NCI-H460 (cell line): ENCODE results near the gene LRRC37A3. TPM values are rescaled to one million over a fixed set of nuclear protein-coding genes. Genes with fewer than 3 reads are reported as not detected.
A peak's percentile ranks its signal among the peaks of the same experiment; 100 is the strongest.
"Not testable (repeated sequence)": the region's sequence is repeated elsewhere in the genome, so short reads cannot be mapped to it uniquely, and the experiment has no call there.

Experiments used
- DNase-seq: peaks from one replicate; pipeline ENCODE4 v3.0.0-alpha.2; 2016; ENCODE audit warnings: low read depth; ENCODE audit errors: extremely low read depth
- small RNA-seq, 2 experiments: library from RNA; depleted of rRNA; stranded (forward); fragments of <200 nt; gene quantifications; one replicate each; pipeline ENCODE3, GENCODE V24; 2014
- total RNA-seq: library from RNA; depleted of rRNA; stranded (reverse); fragments of >200 nt; shearing (Covaris generic); gene quantifications from 2 replicates; pipeline ENCODE4 v1.2.3, GENCODE V29; 2014; rRNA removed

LRRC37A3 gene
- total RNA-seq, 1 experiment from 2014 or later, result 4.1 TPM

DNA sequence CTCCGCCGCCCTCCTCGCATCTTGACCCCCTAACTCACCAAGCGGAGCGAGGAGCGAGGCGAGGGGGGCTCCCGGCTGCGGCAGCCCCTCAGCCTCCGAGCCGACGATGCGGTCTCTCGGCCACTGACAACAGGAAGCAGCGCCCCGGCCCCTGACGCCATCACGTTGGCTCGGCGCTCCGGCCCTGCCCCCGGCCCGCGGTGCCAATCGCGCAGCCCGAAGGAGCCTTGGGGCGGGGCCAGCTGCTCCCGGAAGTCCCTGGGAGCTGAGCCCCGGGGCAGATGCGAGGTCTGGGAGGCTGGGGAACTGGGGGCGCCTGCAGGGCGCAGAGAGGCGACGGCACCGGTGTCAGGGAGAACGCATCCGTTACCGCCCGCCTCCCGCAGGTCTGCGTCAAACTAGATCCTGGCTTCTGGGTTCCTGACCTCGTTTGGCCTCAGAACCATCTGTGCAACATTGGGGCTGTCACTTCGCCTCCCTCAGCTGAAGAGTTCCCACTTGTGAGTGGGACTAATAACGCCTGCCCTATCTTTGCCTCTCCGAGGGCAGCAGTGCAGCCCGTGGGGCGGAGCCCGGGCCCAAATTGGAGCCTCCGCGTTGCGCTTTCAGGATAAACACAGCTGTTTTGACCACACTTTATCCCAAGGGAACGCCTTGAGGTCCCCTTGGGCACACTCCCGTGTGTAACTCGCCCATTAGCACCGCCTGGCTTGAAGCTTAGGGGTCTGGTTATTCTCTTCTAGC lies 82.1 kb downstream of the LRRC37A3 start:
- DNase-seq, result peak; percentile 68

DNA sequence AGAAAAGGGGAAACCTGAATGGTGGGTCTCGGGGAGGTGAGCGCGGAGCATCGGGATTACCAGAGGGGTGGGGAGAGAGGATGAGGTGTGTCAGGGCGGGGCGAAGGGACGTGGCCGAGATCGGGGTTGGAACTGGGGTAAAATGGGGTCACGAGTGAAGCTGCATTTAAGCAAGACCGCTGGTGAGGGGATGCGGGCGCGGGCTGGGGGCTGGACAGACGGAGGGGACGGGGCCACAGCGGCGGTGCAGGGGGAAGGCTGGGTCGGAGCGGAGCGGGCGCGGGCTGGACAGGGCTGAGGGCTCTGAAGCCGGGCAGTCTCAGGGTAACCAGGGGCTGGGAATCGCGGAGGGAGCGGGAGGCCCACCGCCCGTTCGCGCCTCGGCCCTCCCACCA lies 82.7 kb downstream of the LRRC37A3 start:
- DNase-seq, result not testable (repeated sequence)

DNA sequence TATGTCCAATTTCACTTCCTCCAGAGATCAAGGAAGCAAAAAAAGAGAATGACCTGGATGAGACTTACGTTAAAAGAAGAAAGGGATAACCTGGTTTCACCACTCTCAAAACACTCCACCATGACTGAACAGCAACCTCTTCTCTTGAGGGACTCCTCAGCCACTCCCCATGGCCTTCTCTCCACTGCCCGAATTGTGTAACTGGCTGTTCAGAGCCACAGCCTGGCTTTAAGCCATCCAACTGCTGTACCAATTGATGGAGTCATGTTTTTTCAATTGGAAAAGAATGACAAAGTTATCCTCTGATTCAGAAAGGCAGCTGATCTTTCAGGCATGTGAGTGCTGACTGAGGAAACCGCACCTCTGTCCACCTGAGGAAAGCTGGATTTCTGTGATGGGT lies 85.2 kb downstream of the LRRC37A3 start:
- DNase-seq, result not testable (repeated sequence)

DNA sequence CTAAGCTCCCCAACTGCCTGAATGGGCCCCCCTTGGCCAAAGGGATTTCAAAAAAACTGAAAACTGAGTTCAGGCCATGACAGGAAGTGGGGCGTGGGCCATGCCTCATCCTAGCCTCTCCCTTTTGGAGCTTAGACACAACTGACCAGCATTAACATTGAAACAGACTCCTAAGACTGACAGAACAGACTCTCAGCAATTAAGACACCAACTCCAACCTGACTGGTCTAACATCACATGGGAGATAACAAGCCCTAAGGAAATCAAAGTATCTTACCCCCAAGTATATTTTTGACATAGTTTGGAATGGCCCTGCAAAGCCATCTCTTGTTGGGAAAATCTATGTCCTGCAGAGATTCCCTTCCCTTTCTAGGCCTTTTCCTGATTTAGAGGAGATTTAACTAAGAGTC lies 88.6 kb downstream of the LRRC37A3 start:
- DNase-seq, result not testable (repeated sequence)

DNA sequence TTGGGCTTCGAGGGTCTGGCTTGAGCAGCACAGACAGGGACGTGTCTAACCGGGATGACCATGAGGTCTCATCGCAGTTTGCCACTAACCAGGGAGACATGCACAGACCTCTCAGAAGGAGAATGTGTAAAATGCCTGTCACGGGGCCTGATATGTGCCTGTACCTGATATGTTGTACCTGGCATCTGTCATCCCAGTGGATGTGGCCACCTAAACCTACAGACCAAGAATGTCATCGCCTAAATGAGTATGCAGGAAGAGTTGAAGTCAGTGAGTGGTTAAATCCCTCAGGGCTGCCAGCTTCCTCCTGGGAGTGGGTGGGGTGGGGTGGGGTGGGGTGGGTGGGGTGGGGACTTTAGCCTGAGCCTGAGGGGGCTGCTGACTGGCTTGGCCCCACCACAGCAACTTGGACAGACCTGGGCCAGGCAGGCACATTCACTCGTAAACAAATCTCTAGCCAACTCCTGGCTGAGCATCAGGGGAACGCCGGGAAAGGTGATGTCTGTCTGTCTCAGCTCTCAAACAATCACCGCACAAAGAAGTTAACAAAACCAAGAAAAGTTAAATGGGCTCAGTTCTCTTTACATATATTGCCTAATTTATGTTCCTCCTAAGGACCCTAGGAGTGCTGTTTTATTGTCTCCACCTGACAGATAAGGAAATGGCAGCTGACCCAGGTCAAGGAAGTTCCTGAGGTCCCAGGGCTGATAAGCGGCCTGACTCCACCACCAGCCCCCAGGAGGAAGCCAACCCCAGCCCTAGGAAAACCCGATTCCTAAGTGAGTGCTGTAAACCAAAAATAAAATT lies 89.3 kb downstream of the LRRC37A3 start:
- not testable (repeated sequence) for DNase-seq

DNA sequence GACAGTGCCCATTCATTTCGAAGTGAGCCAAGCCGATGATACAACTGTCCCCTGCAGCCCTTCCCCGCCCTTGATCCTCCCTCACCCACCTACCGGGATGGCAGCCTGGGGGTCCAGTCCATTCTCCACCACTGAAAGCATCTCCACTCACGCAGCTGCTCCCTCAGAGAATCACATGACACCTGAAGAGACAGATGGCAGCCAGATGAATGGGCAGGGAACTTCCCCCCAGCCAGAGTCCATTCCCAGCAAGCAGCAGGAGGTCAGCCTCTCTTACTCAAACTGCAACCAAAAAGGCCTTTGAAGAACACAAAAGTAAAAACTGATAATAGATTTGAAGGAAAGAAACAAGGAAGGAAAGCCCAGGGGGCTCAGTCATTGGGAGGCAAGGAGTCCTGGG lies 90.2 kb downstream of the LRRC37A3 start:
- DNase-seq, result not testable (repeated sequence)

DNA sequence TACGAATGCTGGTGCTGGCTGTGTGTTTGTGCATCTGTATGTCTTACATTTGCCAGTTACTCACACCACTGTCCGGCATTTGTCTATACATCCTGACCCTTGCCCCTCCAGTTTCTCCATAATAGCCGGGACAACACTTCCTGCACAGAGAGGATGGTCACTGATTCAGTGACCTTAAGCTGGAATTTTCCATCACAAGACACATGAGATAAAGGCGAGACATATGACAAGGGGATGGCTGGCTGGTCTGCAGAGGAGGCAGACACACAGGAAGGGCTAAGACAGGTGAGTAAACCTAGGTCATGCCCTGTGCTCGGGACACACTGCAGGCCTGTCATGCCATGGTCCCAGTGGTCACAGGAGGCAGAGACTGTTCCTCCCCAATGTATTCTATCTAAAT lies 100.4 kb downstream of the LRRC37A3 start:
- DNase-seq, result not testable (repeated sequence)

DNA sequence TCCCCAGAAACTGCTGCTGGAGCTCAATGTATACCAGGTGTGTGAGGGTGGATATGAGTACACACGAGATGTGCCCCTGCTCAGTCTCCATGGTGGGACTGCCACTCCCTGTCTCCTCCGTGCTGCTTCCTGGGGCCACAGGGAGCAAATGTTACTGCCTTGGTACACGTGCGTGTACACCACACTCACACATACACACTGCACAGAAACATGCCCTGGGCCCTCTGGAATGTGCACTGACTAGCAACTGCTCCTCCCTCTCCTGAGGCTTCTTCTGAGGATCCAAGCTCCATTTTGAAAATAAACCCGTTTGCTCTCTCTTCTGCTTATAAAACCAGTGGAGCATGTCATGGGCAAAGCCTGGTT lies 103.5 kb downstream of the LRRC37A3 start:
- DNase-seq, result not testable (repeated sequence)

DNA sequence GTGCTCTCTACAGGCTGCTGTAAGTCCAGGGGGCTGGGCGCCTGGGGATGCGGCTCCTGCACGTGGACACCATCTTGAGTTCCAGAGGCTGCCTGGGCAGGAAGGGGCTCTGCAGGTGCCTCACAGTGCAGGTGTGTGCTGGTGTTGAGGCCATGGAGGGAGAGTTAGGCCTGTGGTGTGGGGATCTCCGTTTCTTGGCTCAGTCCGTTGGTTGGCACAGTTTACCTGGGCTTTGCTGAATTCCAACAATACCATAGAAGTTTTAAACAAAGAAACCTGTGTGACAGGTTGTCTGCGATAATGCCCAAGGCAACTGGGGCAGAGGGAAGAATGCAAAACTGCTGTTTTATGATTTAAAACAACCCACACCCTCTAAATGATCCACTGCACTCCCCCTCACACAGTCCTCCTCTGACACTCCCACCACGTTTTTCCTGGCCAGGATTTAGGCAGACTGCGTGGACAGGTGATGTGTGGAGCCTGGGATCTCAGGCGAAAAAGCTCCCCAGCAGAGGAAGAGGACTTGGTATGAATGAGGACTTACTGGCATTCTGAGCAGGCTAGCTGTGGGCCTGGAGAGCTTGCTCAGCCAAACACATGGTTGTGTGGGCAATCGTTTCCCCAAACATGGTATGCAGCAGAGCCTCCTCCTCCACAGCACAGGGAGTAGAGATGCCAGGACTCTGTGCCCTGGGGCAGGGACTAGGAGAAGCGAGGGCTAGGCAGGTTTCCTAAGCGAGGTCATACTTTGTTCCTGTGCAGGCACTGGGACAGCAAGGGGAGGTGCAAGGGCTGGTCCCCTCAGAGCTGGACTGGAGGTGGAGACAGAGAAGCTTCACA lies 104.1 kb downstream of the LRRC37A3 start:
- not testable (repeated sequence) for DNase-seq

DNA sequence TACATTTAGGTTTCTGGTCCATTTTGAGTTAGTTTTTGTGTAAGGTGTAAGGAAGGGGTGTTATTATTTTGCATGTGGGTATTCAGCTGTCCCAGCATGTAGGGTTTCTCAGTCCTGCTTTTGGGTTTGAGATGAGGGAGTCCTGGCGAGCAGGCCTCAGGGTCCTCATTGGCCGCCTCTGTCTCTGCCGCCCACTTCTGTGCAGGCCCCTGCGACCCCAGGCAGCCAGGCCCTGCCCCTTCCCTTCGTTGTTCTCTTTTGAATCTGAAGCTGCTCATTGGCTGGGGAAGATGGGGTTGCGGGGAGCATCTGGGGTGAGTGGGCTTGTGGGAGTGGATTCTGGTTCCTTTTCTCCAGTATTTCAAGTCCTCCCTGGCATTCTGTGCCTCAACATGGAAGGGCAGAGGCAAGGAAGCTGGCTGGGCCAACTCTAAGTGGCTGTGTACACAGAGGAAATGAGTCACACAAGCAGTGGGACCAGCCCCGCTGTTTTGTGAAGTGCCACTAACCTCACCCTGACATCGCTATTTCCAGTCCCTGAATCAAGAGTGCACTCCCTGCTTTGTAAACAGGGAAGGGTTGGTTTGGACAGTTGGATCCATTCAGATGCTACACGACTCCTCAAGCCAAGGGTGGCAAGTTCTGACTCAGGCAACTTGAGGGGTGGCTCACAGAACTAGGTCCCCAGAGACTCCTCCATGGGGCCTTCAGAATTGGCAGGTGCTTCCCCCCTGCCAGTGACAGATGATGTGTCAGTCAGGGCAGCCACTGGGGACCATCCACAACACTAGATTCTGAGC lies 110.9 kb downstream of the LRRC37A3 start:
- DNase-seq, result peak; percentile 78

Small RNA genes within 50 kb of the gene (small RNA-seq; reads per million reads assigned to genes)
- gene AC037487.3 (0 reads per million in 2 experiments), gene AC103810.6 (0 reads per million in 2 experiments), gene AC103810.7 (0 reads per million in 2 experiments), gene RDM1P4 (0 reads per million in 2 experiments), gene RN7SL404P (0 reads per million in 2 experiments), gene RNU7-115P (0 reads per million in 2 experiments)

Other genes starting within 250 kb of the LRRC37A3 start
- 52.9 and 56.1 TPM in 2 replicates for gene GNA13, start 137.3 kb upstream of the LRRC37A3 start, total RNA-seq
- 5.0 and 5.8 TPM in 2 replicates for gene RGS9, start 217.9 kb upstream of the LRRC37A3 start, total RNA-seq